Esophagus muscularis mucosa (tissue), 4 donors: ENCODE results near the gene SHISA2. TPM values are rescaled to one million over a fixed set of nuclear protein-coding genes. Genes with fewer than 3 reads are reported as not detected.

Experiments used
- DNase-seq: peaks from one replicate; pipeline ENCODE4 v3.0.0-alpha.2; 2017; ENCODE audit errors: extremely low spot score
- H3K27ac ChIP-seq, 4 donors: fragments of 200-600 bp; sonication (generic); replicated peaks in 1 of 4; 1 replicate in 3 of 4; 2 replicates in 1 of 4; pipeline ENCODE4 v1.5.1; 2016 to 2019; ENCODE audit warnings: mild to moderate bottlenecking in 1 of 4
- H3K27me3 ChIP-seq, 4 donors: fragments of 200-600 bp; sonication (generic); one replicate each; pipeline versions ENCODE4 v1.5.1 to v1.6.0; 2016 to 2019
- H3K36me3 ChIP-seq, 4 donors: fragments of 200-600 bp; sonication (generic); one replicate each; pipeline ENCODE4 v1.5.1; 2016 to 2019
- H3K4me1 ChIP-seq, 4 donors: fragments of 200-600 bp; sonication (generic); one replicate each; pipeline ENCODE4 v1.5.1; 2016 to 2019
- H3K4me3 ChIP-seq, 4 donors: fragments of 200-600 bp; sonication (generic); 1 replicate in 2 of 4; 2 replicates in 2 of 4; pipeline ENCODE4 v1.5.1; 2016 to 2019; ENCODE audit warnings: mild to moderate bottlenecking in 4 of 4, moderate library complexity in 1 of 4
- H3K9me3 ChIP-seq, 4 donors: fragments of 200-600 bp; sonication (generic); 1 replicate in 3 of 4; 2 replicates in 1 of 4; pipeline ENCODE4 v1.5.1; 2016 to 2019
- EP300 ChIP-seq: sonication (generic); formaldehyde crosslinking; IDR thresholded peaks from one replicate; pipeline ENCODE4 v1.6.1; 2017; ENCODE audit warnings: antibody characterized with exemption
- POLR2A ChIP-seq: fragments of 450-650 bp; IDR thresholded peaks from one replicate; pipeline ENCODE4 v1.6.1; 2017; ENCODE audit warnings: antibody characterized with exemption, moderate library complexity, mild to moderate bottlenecking, low read depth
- POLR2AphosphoS5 ChIP-seq, 2 donors: sonication (generic); formaldehyde crosslinking; IDR thresholded peaks; one replicate each; pipeline ENCODE4 v1.6.1; 2017; ENCODE audit warnings: antibody characterized with exemption in 2 of 2
- WGBS: methylation state at CpG from one replicate; pipeline ENCODE4 v1.1.5; 2018; 5-methylcytosine and 5-hydroxymethylcytosine counted together
- intact Hi-C: fragments of 100-400 bp; cut with DNase I; formaldehyde crosslinking; loops from one replicate; pipeline ENCODE4 v1.15.1; 2023
- total RNA-seq, 4 donors: library from RNA; depleted of rRNA; stranded (reverse); fragments of >200 nt; gene quantifications; one replicate each; pipeline versions ENCODE4 v1.1.0 to v1.2.1, GENCODE V29; 2016
- TF ChIP-seq, protein P1 (sequence below), 3 experiments: fragments of 200-600 bp in 2 of 3; fragments of 450-650 bp in 1 of 3; sonication (generic) in 2 of 3; IDR thresholded peaks; one replicate each; pipeline ENCODE4 v1.5.1; 2017 to 2019; ENCODE audit warnings: antibody characterized with exemption in 3 of 3, mild to moderate bottlenecking in 2 of 3, moderate library complexity in 1 of 3

SHISA2 gene
- total RNA-seq, 4 donors from 2014 or later = 0.78 to 0.98 (median 0.83) TPM; not detected in 1

DNA sequence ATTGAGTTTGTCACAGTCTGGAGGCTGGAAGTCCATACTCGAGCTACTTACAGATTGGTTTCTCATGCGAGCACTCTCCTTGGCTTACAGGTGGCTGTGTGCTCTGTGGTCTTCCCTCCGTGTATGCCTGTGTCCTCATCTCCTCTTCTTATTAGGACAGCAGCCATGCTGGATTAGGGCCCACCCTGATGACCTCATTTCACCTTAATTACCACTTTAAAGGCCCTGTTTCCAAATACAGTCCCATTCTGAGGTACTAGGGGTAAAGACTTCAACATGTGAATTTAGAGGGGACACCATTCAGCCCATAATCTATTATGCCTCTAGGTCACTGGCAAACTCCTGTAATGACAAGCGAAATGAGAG lies 40.6 kb downstream of the SHISA2 start:
- TF ChIP-seq POLR2AphosphoS5 (IDR thresholded peaks at IDR 0.05) (no peak), POLR2A (no peak), EP300 (no peak)
- TF ChIP-seq, protein P1, sequence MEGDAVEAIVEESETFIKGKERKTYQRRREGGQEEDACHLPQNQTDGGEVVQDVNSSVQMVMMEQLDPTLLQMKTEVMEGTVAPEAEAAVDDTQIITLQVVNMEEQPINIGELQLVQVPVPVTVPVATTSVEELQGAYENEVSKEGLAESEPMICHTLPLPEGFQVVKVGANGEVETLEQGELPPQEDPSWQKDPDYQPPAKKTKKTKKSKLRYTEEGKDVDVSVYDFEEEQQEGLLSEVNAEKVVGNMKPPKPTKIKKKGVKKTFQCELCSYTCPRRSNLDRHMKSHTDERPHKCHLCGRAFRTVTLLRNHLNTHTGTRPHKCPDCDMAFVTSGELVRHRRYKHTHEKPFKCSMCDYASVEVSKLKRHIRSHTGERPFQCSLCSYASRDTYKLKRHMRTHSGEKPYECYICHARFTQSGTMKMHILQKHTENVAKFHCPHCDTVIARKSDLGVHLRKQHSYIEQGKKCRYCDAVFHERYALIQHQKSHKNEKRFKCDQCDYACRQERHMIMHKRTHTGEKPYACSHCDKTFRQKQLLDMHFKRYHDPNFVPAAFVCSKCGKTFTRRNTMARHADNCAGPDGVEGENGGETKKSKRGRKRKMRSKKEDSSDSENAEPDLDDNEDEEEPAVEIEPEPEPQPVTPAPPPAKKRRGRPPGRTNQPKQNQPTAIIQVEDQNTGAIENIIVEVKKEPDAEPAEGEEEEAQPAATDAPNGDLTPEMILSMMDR (IDR thresholded peaks at IDR 0.05) = no peak
- no peak for DNase-seq
- Histone ChIP-seq H3K36me3 (no peaks in the 10 kb centered on the region), H3K9me3 (no peaks in the 10 kb centered on the region), H3K27me3 (peaks cover 0 to 30% (median 3%) of the 10 kb centered on the region in 4 donors), H3K27ac (no peak overlapping the region), H3K4me1 (peaks cover 0 to 12% (median 4%) of the 10 kb centered on the region in 4 donors), H3K4me3 (no peak overlapping the region)
- intact Hi-C loops = no loop called here
- WGBS = 84% methylated on average over 4 of the region's 4 CpGs

GRCh38 chr13:26010487-26011207 lies 41.2 kb downstream of the SHISA2 start:
- TF ChIP-seq EP300 (no peak), POLR2AphosphoS5 (IDR thresholded peaks at IDR 0.05) (no peak), POLR2A (no peak)
- TF ChIP-seq, protein P1 (IDR thresholded peaks at IDR 0.05) = no peak
- peaks cover 0 to 12% (median 4%) of the 10 kb centered on the region in 4 donors for H3K4me1 ChIP-seq
- WGBS = 74% methylated on average over 12 of the region's 13 CpGs
- peaks cover 0 to 30% (median 3%) of the 10 kb centered on the region in 4 donors for H3K27me3 ChIP-seq
- intact Hi-C loops = no loop called here
- H3K4me3 ChIP-seq = no peak overlapping the region
- H3K9me3 ChIP-seq = no peaks in the 10 kb centered on the region
- H3K36me3 ChIP-seq = no peaks in the 10 kb centered on the region
- H3K27ac ChIP-seq = no peak overlapping the region
- no peak for DNase-seq

DNA sequence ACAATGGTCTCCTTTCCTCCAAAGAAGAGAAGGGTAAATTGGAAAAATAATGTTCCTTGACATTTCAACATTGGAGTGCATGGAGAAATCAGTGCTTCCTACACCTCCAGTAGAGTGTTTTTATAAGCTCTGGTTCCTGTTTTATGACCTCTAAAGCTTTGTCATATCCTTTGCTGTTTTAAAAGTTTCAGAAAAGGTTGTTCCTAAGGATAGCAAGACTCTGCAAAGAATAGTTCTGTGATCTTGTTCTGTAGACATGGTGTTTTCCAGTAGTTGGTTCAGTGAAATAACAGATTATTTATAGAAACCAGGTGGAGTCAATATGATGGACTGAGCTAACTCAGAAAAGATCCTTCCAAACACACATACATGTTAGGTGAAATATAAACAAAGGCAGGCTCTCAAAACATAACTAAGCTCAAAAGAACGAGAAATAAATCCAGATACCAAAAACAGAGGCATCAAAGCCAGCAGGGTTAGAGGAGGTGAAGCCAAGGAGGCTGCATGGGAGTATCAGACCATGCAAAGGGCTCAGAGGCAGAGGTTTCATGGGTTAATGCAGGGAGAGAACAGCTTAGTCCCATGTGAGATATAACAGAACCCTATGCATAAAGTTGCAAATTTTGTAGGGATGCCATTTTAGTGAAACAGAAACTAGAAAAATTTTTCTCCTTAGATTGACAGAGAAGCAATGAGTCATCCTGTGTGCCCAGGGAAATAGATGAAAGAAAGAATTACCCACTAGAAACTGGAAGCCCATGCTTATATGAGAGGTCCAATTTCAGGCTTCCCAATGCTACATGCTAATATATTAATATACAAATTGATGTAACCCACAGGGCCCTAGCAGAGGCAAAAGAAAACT lies 44.3 kb downstream of the SHISA2 start:
- no peak overlapping the region for H3K27ac ChIP-seq
- 30% methylated on average over 1 of the region's 1 CpG for WGBS

More for the DNA sequence above, 44.3 kb downstream of the SHISA2 start:
- Histone ChIP-seq H3K9me3 (peaks cover 0 to 10% (median 4%) of the 10 kb centered on the region in 4 donors), H3K4me3 (no peak overlapping the region), H3K4me1 (peaks cover 0 to 9% (median 3%) of the 10 kb centered on the region in 4 donors), H3K27me3 (peaks cover 0 to 22% (median 3%) of the 10 kb centered on the region in 4 donors), H3K36me3 (no peaks in the 10 kb centered on the region)
- no peak for DNase-seq
- intact Hi-C loops = no loop called here
- TF ChIP-seq POLR2AphosphoS5 (IDR thresholded peaks at IDR 0.05) = no peak
- TF ChIP-seq, protein P1 (IDR thresholded peaks at IDR 0.05) = no peak
- no peak for TF ChIP-seq EP300

Other genes with a start within 250 kb of the SHISA2 start
- 10 to 100 TPM; 17.0 to 24.4 (median 23.5) TPM for gene RNF6, start 170.3 kb upstream of the SHISA2 start, total RNA-seq
- gene CDK8, start 202.1 kb upstream of the SHISA2 start, total RNA-seq = 10 to 100 TPM; 20.3 to 26.3 (median 23.8) TPM